Neuronal stem cell (in vitro differentiated cells): ENCODE measurements around the gene FOXE1.

Experiments
- DNase-seq: peaks from one replicate; pipeline ENCODE4 v3.0.0-alpha.2; 2013; ENCODE audit warnings: low spot score
- H2AFZ ChIP-seq: one replicate; pipeline ENCODE4 v1.6.1; 2013; ENCODE audit warnings: mild to moderate bottlenecking, low read length, inconsistent platforms
- H2AK5ac ChIP-seq: 2 replicates; pipeline ENCODE4 v1.6.1; 2013; ENCODE audit warnings: low read depth, mild to moderate bottlenecking, inconsistent platforms, low read length, moderate library complexity, mixed read lengths
- H2BK120ac ChIP-seq: 2 replicates; pipeline ENCODE4 v1.6.1; 2013; ENCODE audit warnings: low read depth, mild to moderate bottlenecking, inconsistent platforms, low read length, moderate library complexity, mixed read lengths
- H2BK12ac ChIP-seq: one replicate; pipeline ENCODE4 v1.6.1; 2013; ENCODE audit warnings: low read length, inconsistent platforms
- H2BK15ac ChIP-seq: 2 replicates; pipeline ENCODE4 v1.6.1; 2013; ENCODE audit warnings: mild to moderate bottlenecking, low read length, inconsistent platforms, mixed read lengths
- H2BK5ac ChIP-seq: one replicate; pipeline ENCODE4 v1.6.1; 2013; ENCODE audit warnings: inconsistent platforms, mild to moderate bottlenecking, low read length, moderate library complexity
- H3K14ac ChIP-seq: one replicate; pipeline ENCODE4 v1.6.1; 2013; ENCODE audit warnings: low read length, inconsistent platforms
- H3K18ac ChIP-seq: 2 replicates; pipeline ENCODE4 v1.6.1; 2013; ENCODE audit warnings: low read length, inconsistent platforms
- H3K23ac ChIP-seq: 2 replicates; pipeline ENCODE4 v1.6.1; 2013; ENCODE audit warnings: low read depth, mild to moderate bottlenecking, mixed read lengths, low read length, inconsistent platforms; ENCODE audit not compliant: poor library complexity
- H3K27ac ChIP-seq: replicated peaks from 3 replicates; pipeline ENCODE4 v1.5.1; 2013; ENCODE audit warnings: low read length, inconsistent platforms
- H3K27me3 ChIP-seq, 3 experiments: 2 replicates each; pipeline ENCODE4 v1.6.1; 2013; ENCODE audit warnings: low read length in 3 of 3, mild to moderate bottlenecking in 2 of 3, inconsistent platforms in 1 of 3, low read depth in 1 of 3, mixed read lengths in 1 of 3, moderate library complexity in 1 of 3; ENCODE audit not compliant: control insufficient read depth in 3 of 3, insufficient read depth in 3 of 3
- H3K36me3 ChIP-seq, 2 donors: replicated peaks in 1 of 2; 2 replicates each; pipeline ENCODE4 v1.6.1; 2013; ENCODE audit warnings: low read length in 2 of 2; ENCODE audit not compliant: control insufficient read depth in 2 of 2, insufficient read depth in 2 of 2
- H3K4ac ChIP-seq: 2 replicates; pipeline ENCODE4 v1.6.1; 2013; ENCODE audit warnings: inconsistent platforms, mild to moderate bottlenecking, low read length, moderate library complexity
- H3K4me1 ChIP-seq, 2 donors: 1 replicate in 1 of 2; 2 replicates in 1 of 2; pipeline ENCODE4 v1.6.1; 2013; ENCODE audit warnings: low read length in 2 of 2, low read depth in 1 of 2; ENCODE audit not compliant: control insufficient read depth in 2 of 2, insufficient read depth in 1 of 2
- H3K4me2 ChIP-seq: one replicate; pipeline ENCODE4 v1.6.1; 2013; ENCODE audit warnings: mild to moderate bottlenecking, low read length, inconsistent platforms; ENCODE audit not compliant: insufficient read depth, poor library complexity, severe bottlenecking
- H3K4me3 ChIP-seq, 2 donors: 2 replicates each; pipeline ENCODE4 v1.5.1; 2013; ENCODE audit warnings: low read length in 2 of 2, mild to moderate bottlenecking in 2 of 2, inconsistent platforms in 1 of 2, moderate library complexity in 1 of 2
- H3K79me1 ChIP-seq: one replicate; pipeline ENCODE4 v1.6.1; 2013; ENCODE audit warnings: low read depth, mild to moderate bottlenecking, inconsistent platforms, low read length, moderate library complexity
- H3K9ac ChIP-seq: one replicate; pipeline ENCODE4 v1.6.1; 2013; ENCODE audit warnings: mild to moderate bottlenecking, low read depth, low read length, inconsistent platforms; ENCODE audit not compliant: poor library complexity
- H3K9me3 ChIP-seq, 2 donors: replicated peaks in 1 of 2; 2 replicates each; pipeline versions ENCODE3 to v1.6.1; 2013; ENCODE audit warnings: low read length in 2 of 2, mild to moderate bottlenecking in 2 of 2, inconsistent platforms in 1 of 2, low read depth in 1 of 2, mixed read lengths in 1 of 2, moderate library complexity in 1 of 2; ENCODE audit not compliant: control insufficient read depth in 2 of 2, insufficient read depth in 1 of 2
- H4K8ac ChIP-seq: one replicate; pipeline ENCODE4 v1.6.1; 2013; ENCODE audit warnings: low read depth, mild to moderate bottlenecking, inconsistent platforms, low read length, moderate library complexity
- H4K91ac ChIP-seq: one replicate; pipeline ENCODE4 v1.6.1; 2013; ENCODE audit warnings: low read length, low read depth, mild to moderate bottlenecking, inconsistent platforms; ENCODE audit not compliant: poor library complexity
- WGBS, 2 donors: extraction: QIAGEN DNeasy Blood & Tissue Kit; methylation state at CpG; one replicate each; pipeline ENCODE4 v1.1.7; 2013; ENCODE audit warnings: missing lambda C conversion rate in 2 of 2, mixed read lengths in 1 of 2; ENCODE audit not compliant: insufficient read length in 2 of 2, insufficient replicate concordance in 1 of 2; ENCODE audit errors: extremely low coverage in 2 of 2; 5-methylcytosine and 5-hydroxymethylcytosine counted together

The FOXE1 gene

DNA sequence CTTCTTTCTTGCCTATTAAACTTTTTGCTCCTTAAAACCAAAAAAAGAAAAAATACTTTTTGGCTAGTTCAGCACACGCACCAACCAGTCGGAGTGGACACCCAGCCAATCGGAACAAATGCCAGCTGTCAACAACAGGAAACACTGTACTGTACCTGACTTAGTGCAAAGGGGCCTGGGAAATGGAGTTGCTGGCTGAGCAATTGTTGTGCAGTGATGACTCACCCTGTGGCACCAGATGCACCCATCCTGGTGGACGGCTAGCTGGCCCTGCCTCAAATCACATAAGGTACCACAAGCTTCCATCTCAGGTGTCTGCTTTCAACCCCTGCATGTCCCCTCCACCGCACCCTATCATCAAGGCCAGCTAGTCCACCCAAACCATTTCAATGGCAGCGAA is 20.9 kb downstream of the FOXE1 start:
- no peak overlapping the region for H2BK5ac ChIP-seq
- no peak overlapping the region for H3K4ac ChIP-seq
- H2BK15ac ChIP-seq, result peak overlapping the region; percentile 35
- no peak overlapping the region for H3K14ac ChIP-seq
- H3K79me1 ChIP-seq, result no peaks in the 10 kb centered on the region
- no peak overlapping the region for H3K4me2 ChIP-seq
- DNase-seq, result no peak
- H2AK5ac ChIP-seq, result no peak overlapping the region
- no peaks in the 10 kb centered on the region for H3K9me3 ChIP-seq
- peaks cover 0 to 12% (median 0%) of the 10 kb centered on the region in 3 experiments for H3K27me3 ChIP-seq
- H3K4me1 ChIP-seq, result peaks cover 0 to 7% of the 10 kb centered on the region in 2 donors
- no peaks in the 10 kb centered on the region for H3K36me3 ChIP-seq
- WGBS, 2 donors, result no CpG with 5 or more reads among the region's 6 CpGs
- no peak overlapping the region for H3K4me3 ChIP-seq
- H4K91ac ChIP-seq, result no peak overlapping the region
- H2BK120ac ChIP-seq, result no peak overlapping the region
- no peak overlapping the region for H2AFZ ChIP-seq
- no peak overlapping the region for H3K18ac ChIP-seq
- no peak overlapping the region for H3K27ac ChIP-seq
- H4K8ac ChIP-seq, result no peak overlapping the region
- no peak overlapping the region for H2BK12ac ChIP-seq
- no peak overlapping the region for H3K23ac ChIP-seq
- H3K9ac ChIP-seq, result peak overlapping the region; percentile 7

DNA sequence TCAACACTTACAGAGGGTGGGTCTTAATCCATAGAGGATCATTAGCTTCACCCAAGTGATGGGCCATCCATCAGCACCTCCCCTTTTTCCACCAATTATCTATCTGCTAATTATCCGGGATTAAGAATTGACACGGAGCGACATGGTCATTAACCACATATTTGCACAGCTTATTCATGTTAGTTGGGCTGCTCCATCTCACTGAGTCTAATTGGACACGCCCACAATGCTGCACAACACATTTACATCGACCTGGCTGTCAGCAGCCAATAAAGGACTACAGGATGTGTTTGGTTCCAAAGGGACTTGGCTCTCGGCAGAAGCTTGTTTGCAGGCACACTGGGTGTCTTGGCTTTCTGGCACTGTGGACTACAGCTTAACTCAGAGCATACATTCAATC is 21.6 kb downstream of the FOXE1 start:
- Histone ChIP-seq H3K23ac (no peak overlapping the region), H2AK5ac (no peak overlapping the region), H3K18ac (no peak overlapping the region), H3K9me3 (no peaks in the 10 kb centered on the region), H3K27me3 (peaks cover 0 to 9% (median 0%) of the 10 kb centered on the region in 3 experiments), H2BK15ac (no peak overlapping the region), H3K79me1 (no peaks in the 10 kb centered on the region), H3K4me2 (no peak overlapping the region), H4K8ac (no peak overlapping the region), H2AFZ (no peak overlapping the region), H2BK12ac (no peak overlapping the region), H3K9ac (no peak overlapping the region), H3K27ac (no peak overlapping the region), H2BK120ac (no peak overlapping the region), H2BK5ac (no peak overlapping the region), H4K91ac (no peak overlapping the region), H3K4me3 (no peak overlapping the region), H3K36me3 (no peaks in the 10 kb centered on the region), H3K4me1 (peaks cover 0 to 4% of the 10 kb centered on the region in 2 donors), H3K4ac (no peak overlapping the region), H3K14ac (no peak overlapping the region)
- no peak for DNase-seq
- no CpG with 5 or more reads among the region's 6 CpGs for WGBS, 2 donors

DNA sequence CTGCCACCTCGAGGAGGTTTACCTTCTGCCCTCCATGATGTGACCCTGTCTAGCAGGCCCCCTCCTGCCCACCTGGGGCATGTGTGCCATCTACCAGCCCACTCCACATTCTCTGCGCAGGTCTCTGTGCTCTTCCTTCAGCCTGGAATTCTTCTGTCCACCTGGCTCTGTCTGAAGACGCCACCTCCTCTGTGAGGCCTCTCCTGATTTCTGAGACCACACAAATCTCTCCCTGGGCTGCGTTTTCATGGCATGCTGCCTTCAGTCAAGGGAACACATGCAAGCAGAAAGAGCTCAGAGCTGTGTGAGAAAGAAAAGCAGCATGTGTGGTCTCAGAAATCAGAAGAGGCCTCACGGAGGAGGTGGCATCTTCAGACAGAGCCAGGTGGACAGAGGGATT is 22.1 kb downstream of the FOXE1 start:
- Histone ChIP-seq H2AK5ac (no peak overlapping the region), H4K8ac (no peak overlapping the region), H2AFZ (no peak overlapping the region), H3K79me1 (no peaks in the 10 kb centered on the region), H2BK120ac (no peak overlapping the region), H3K4me1 (peaks cover 0 to 4% of the 10 kb centered on the region in 2 donors), H4K91ac (no peak overlapping the region), H3K27ac (no peak overlapping the region), H2BK12ac (no peak overlapping the region), H3K4me2 (no peak overlapping the region), H3K9me3 (no peaks in the 10 kb centered on the region), H3K14ac (no peak overlapping the region), H3K4me3 (no peak overlapping the region), H3K36me3 (no peaks in the 10 kb centered on the region), H2BK15ac (no peak overlapping the region), H3K18ac (no peak overlapping the region), H3K27me3 (peaks cover 0 to 8% (median 0%) of the 10 kb centered on the region in 3 experiments), H3K4ac (no peak overlapping the region), H2BK5ac (no peak overlapping the region), H3K9ac (no peak overlapping the region), H3K23ac (no peak overlapping the region)
- no peak for DNase-seq
- no CpG with 5 or more reads among the region's 5 CpGs for WGBS, 2 donors

DNA sequence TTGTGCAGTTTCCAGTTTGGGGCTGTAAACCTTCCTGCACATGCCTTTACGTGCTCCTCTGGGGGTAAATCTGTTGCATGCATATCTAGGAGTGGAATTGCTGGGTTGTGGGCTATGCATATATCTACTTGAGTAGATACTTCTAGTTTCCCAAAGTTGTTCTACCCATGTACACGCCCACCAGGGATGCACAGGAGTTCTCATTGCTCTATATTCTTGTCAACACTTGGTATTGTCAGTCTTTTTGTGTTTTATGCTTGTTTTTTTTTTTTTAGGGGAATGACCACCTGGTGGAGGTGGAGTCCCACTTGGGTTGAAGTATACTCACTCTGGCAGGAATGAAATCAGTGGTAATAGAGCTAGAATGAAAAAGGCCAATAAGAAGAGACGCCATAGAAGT is 23.0 kb downstream of the FOXE1 start:
- no peak overlapping the region for H4K91ac ChIP-seq
- no peak overlapping the region for H3K27ac ChIP-seq
- no peaks in the 10 kb centered on the region for H3K36me3 ChIP-seq
- no peak overlapping the region for H3K18ac ChIP-seq
- no peaks in the 10 kb centered on the region for H3K9me3 ChIP-seq
- no peak overlapping the region for H2AFZ ChIP-seq
- peaks cover 0 to 4% (median 0%) of the 10 kb centered on the region in 3 experiments for H3K27me3 ChIP-seq
- no peak overlapping the region for H2BK120ac ChIP-seq
- H4K8ac ChIP-seq, result no peak overlapping the region
- H2BK5ac ChIP-seq, result no peak overlapping the region
- H3K4me1 ChIP-seq, result peaks cover 0 to 4% of the 10 kb centered on the region in 2 donors
- H3K4me3 ChIP-seq, result no peak overlapping the region
- no peak overlapping the region for H3K14ac ChIP-seq
- no peak overlapping the region for H2BK12ac ChIP-seq
- no CpG with 5 or more reads among the region's 3 CpGs for WGBS, 2 donors
- no peak overlapping the region for H3K9ac ChIP-seq
- no peak for DNase-seq
- no peak overlapping the region for H3K4me2 ChIP-seq
- no peak overlapping the region for H3K23ac ChIP-seq
- H3K79me1 ChIP-seq, result no peaks in the 10 kb centered on the region
- no peak overlapping the region for H2AK5ac ChIP-seq
- no peak overlapping the region for H2BK15ac ChIP-seq
- H3K4ac ChIP-seq, result no peak overlapping the region
